Measurements from ENCODE around the gene HOXD9. TPM values are rescaled to one million over a fixed set of nuclear protein-coding genes. Genes with fewer than 3 reads are reported as not detected.

The HOXD9 gene
- total RNA-seq, 1 experiment from 2014 or later, result not detected

DNA sequence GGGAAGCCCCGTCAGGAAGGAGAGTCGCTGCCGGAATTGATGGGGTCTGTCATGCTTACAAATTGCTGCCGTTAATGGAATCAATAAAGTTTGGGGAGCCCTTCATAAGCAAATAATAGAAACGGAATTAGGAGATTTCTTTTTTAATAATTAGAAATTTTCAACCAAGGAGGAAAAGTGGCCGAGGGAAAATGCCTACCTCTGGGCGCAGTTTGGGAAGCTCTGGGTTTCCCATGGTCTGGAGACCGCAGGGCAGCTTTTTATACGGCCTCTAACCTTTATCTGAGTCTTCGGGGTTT lies 40.0 kb upstream of the HOXD9 start:
- Mint-ChIP-seq H3K4me1 (peaks cover 53% of the 10 kb centered on the region), H3K9me3 (no peaks in the 10 kb centered on the region), H3K36me3 (peaks cover 3% of the 10 kb centered on the region; the same call in 1 of the 2 replicates), H3K4me3 (peak overlapping the region; percentile 46), H3K27me3 (ENCODE audit: low read depth) (peaks cover 98% of the 10 kb centered on the region), H3K27ac (no peak overlapping the region)
- CTCF ChIA-PET, result interaction anchor here (1.0 to 4.6 kb wide), 4 partner anchors 15 to 569 kb away, joined by 3 to 56 read pairs (median 4); partner anchors contain the start of gene LNPK
- POLR2A ChIA-PET, result no interaction called here
- DNase-seq (ENCODE audit: low spot score), result no peak
- TF ChIP-seq, protein P1, sequence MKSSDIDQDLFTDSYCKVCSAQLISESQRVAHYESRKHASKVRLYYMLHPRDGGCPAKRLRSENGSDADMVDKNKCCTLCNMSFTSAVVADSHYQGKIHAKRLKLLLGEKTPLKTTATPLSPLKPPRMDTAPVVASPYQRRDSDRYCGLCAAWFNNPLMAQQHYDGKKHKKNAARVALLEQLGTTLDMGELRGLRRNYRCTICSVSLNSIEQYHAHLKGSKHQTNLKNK (CRISPR knock-in tag; IDR thresholded peaks at IDR 0.05), result no peak
- TF ChIP-seq ZNF263 (CRISPR knock-in tag; IDR thresholded peaks at IDR 0.05; ENCODE audit: low read depth) (no peak), PREB (CRISPR knock-in tag; IDR thresholded peaks at IDR 0.05; ENCODE audit: borderline replicate concordance) (no peak), SMAD4 (CRISPR knock-in tag; IDR thresholded peaks at IDR 0.05) (no peak), TEAD4 (CRISPR knock-in tag; IDR thresholded peaks at IDR 0.05) (no peak), ATF1 (CRISPR knock-in tag; IDR thresholded peaks at IDR 0.05) (no peak), PRDM15 (CRISPR knock-in tag; IDR thresholded peaks at IDR 0.05) (no peak), NR1H2 (CRISPR knock-in tag; IDR thresholded peaks at IDR 0.05) (no peak), MXD4 (CRISPR knock-in tag; IDR thresholded peaks at IDR 0.05; ENCODE audit: borderline replicate concordance) (no peak), KAT7 (CRISPR knock-in tag; IDR thresholded peaks at IDR 0.05; ENCODE audit: borderline replicate concordance) (no peak), IRF2 (CRISPR knock-in tag; IDR thresholded peaks at IDR 0.05; ENCODE audit: borderline replicate concordance, low read depth) (no peak), FOXP1 (CRISPR knock-in tag; IDR thresholded peaks at IDR 0.05; ENCODE audit: borderline replicate concordance) (no peak)
- TF ChIP-seq, protein P2, sequence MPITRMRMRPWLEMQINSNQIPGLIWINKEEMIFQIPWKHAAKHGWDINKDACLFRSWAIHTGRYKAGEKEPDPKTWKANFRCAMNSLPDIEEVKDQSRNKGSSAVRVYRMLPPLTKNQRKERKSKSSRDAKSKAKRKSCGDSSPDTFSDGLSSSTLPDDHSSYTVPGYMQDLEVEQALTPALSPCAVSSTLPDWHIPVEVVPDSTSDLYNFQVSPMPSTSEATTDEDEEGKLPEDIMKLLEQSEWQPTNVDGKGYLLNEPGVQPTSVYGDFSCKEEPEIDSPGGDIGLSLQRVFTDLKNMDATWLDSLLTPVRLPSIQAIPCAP (CRISPR knock-in tag; IDR thresholded peaks at IDR 0.05), result no peak
- TF ChIP-seq, protein P3, sequence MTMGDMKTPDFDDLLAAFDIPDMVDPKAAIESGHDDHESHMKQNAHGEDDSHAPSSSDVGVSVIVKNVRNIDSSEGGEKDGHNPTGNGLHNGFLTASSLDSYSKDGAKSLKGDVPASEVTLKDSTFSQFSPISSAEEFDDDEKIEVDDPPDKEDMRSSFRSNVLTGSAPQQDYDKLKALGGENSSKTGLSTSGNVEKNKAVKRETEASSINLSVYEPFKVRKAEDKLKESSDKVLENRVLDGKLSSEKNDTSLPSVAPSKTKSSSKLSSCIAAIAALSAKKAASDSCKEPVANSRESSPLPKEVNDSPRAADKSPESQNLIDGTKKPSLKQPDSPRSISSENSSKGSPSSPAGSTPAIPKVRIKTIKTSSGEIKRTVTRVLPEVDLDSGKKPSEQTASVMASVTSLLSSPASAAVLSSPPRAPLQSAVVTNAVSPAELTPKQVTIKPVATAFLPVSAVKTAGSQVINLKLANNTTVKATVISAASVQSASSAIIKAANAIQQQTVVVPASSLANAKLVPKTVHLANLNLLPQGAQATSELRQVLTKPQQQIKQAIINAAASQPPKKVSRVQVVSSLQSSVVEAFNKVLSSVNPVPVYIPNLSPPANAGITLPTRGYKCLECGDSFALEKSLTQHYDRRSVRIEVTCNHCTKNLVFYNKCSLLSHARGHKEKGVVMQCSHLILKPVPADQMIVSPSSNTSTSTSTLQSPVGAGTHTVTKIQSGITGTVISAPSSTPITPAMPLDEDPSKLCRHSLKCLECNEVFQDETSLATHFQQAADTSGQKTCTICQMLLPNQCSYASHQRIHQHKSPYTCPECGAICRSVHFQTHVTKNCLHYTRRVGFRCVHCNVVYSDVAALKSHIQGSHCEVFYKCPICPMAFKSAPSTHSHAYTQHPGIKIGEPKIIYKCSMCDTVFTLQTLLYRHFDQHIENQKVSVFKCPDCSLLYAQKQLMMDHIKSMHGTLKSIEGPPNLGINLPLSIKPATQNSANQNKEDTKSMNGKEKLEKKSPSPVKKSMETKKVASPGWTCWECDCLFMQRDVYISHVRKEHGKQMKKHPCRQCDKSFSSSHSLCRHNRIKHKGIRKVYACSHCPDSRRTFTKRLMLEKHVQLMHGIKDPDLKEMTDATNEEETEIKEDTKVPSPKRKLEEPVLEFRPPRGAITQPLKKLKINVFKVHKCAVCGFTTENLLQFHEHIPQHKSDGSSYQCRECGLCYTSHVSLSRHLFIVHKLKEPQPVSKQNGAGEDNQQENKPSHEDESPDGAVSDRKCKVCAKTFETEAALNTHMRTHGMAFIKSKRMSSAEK (CRISPR knock-in tag; IDR thresholded peaks at IDR 0.05; ENCODE audit: borderline replicate concordance), result no peak
- no peak for ATAC-seq

All from WTC11 (cell line).